Measurements from ENCODE around the gene GPHN.
A peak's percentile ranks its signal among the peaks of the same experiment; 100 is the strongest.
"Not testable (repeated sequence)": the region's sequence is repeated elsewhere in the genome, so short reads cannot be mapped to it uniquely, and the experiment has no call there.

Gene GPHN

GRCh38 chr14:66507722-66508546 lies at the start of gene GPHN:
TSS of gene GPHN (plus strand) at chr14:66508147.
- DNase-seq, result peak; percentile 88

DNA sequence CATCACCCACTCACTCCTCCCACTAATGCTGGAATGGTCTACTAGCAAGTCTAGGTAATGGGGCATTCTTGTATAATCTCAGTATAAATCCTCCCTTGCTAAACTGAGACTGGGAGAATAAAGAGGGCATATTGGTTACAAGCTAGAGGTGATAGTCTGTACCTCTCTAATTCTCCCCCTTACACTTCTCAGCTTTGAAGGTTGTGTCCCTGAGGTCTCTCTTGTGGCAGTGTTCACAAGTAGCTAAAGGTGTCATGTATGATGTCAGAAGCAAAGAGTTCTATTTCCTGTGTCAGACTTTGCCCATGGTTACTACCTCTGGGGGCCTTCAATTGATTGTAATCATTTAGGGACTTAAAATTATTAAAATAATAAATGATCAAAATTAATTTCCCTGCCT lies 48.3 kb upstream of the GPHN start:
- DNase-seq, result no peak

- DNase-seq, result no peak
These were observed 43.7 kb upstream of the GPHN start for GRCh38 chr14:66464261-66464660.

DNA sequence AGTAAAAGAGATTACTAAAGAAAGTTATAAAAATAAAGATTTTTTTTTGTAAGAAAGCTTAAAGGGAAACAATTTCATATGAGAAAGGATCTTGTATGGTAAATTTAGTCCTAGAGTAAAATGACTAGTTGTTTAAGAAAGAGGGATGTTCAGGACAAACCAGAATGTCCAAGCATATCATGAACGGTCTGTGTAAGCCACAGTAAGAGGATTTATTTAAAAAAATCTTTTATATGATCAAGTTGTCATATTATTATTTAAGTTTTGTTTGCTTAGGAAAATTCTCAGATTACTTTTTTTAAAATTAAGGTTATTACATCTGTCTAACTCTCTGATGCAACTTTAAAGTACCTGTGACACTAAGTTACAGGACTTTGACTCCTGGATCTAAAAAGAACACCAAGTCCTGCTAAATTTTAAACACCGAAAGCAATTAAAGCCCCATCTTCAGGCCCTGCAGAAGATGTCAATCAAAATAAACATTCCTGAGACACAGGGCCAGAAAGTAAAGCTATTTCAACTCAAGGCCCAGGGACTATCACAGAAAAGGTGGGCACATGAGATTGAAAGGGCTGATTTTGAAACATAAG lies 39.1 kb upstream of the GPHN start:
- DNase-seq, result no peak

GRCh38 chr14:66471584-66471983 lies 36.4 kb upstream of the GPHN start:
- no peak for DNase-seq

GRCh38 chr14:66472251-66472650 lies 35.7 kb upstream of the GPHN start:
- DNase-seq, result no peak

- no peak for DNase-seq
These were observed 34.7 kb upstream of the GPHN start for GRCh38 chr14:66473223-66473622.

GRCh38 chr14:66476964-66477363 lies 31.0 kb upstream of the GPHN start:
- DNase-seq, result no peak

GRCh38 chr14:66477567-66477966 lies 30.4 kb upstream of the GPHN start:
- no peak for DNase-seq

GRCh38 chr14:66482873-66483272 lies 25.1 kb upstream of the GPHN start:
- no peak for DNase-seq

GRCh38 chr14:66483322-66483721 lies 24.6 kb upstream of the GPHN start:
- DNase-seq, result no peak

DNA sequence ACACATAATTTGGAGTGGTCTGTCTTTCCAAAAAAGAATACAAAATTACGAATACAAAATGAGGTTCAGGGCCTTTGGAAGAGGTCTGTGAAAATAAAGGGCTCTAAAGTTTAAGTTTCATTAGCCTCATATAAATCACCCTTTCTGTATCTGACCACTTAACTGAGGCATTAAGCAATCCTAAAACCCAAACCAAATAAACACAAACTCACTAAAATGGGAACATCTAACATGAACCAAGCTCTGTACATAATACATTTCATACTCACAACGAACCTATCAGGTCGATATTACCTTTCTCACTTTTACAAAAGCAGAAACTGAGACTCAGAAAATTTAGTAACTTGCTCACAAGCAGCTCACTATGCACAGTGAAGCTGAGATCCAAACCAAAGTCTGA lies 22.9 kb upstream of the GPHN start:
- DNase-seq, result no peak

- no peak for DNase-seq
These were observed 22.0 kb upstream of the GPHN start, which contains the start of gene CCDC196 for GRCh38 chr14:66485910-66486421. TSS of gene CCDC196 (plus strand) at chr14:66486371. CDS start at chr14:66486503, 132 bp downstream.

DNA sequence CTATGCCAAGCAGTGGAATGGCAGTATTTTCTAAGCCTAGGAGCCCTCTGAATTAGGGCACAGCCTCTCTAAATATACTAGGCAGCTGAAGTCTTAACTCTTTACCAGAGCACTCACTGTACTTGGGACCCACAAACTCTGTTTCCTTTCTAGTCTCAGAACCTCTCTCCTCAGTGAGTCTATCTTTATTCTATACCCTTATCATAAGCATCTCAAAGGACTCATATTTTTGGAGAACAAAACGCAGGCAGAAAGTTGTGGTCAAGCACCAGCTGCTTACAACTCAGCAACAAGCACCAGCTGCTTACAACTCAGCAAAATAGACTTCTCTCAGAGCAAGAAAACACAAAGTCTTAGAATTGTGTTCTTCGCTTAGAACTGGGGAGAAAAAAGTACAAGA lies 20.8 kb upstream of the GPHN start:
- DNase-seq, result no peak

GRCh38 chr14:66490143-66491111 lies 17.5 kb upstream of the GPHN start:
- DNase-seq, result no peak

DNA sequence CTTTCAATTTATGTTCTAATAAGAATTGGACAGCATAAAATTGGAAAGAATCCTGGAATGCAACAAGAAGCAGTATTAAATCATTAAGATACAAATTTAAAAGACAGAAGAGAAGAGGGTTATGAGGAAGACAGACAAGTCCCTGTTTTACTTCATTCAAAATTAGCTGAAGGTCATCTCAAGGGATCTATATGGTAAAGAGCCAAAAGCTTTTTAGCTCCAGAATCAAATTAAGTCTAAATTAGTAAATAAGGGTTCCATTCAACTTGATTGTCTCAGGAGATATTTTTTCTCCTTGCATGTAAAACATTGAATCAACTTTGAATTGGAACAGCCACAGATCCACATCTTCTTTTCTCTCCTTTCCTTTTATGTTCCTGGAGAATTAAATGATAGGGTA lies 14.2 kb upstream of the GPHN start:
- DNase-seq, result no peak

DNA sequence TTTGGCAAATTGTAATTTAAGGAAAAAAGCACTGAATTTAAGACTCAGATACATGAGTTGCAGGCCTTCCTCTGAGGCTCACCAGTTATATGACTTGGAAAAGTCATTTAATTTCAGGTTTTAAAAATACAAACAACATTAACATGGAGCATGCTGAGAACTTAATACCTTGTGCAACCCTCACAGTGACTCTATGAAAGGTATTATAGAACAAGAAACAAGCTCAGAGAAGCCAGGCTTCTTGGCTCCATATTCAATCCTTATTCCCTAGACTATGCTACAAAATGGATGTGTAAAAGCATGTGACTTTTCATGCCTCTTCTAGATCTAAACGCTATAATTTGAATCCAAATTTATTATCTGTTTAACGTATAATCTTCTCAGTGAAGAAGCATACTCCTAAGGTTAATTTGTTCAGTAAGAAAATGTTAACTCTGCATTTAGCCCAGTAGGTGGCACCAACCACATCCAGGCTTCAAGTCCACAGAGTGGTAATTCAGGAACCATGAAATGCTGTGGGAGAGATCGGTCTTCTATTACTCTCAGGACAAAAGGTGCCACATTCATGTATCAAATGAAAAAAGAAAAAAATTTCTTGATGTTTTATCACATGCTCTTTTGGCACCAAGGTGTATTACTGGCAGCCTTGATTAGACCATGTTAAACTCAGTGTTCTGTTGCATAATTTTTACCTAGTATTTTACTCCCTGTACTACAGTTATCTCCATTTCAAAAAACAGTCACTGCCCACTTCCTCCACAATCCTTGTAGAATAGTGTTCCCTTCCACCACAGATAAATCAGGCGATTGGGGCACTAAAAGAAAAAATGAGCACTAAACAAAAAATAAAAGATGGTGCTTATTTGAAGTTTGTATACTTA lies 12.5 kb upstream of the GPHN start:
- DNase-seq, result no peak

DNA sequence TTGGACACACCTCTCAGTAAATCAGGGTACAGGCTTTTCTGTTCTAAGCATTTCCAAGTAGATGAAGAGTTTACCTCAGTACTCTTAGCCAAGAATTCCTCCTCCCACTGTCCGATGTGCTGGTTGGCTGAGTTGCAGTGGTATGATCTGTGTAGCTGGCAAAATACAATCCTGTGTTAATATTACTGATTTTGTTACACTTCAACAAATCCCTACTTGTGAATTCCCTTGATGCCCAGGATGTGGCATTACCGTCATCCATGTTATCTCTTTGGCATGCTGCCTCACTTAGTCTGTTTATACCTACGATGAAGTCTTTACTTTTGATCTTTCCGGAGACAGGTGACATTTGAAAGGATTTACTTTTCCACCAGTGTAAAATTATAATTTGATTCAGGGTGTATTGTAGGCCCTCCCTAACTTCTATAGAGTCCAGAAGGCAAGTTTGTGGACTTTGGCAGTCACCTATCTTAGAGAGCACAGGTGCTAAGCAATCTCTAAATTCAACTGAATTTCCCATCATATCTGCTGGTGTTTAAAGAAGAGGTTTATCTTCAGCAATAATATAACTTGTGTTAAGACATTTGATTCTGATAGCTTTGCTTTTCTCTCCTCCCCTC lies 11.6 kb upstream of the GPHN start:
- DNase-seq, result no peak

DNA sequence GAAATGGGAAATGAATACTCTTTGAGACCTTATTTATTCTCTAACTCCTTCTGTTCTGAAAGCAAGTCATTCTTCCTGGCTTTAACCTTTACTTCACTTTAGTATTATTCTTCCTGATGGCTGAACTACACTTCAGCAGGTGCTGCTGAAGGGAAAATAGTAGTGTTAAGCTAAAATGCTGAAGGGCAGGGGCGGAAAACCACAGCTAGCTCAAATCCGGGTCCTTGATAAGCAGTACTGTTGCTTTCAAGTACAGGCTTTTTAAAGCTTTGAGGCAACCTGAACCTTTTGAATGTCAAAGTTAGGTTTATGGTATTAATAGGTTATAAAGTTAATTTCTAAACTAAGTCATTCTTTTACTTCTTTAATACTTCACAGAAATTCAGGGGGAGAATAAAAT lies 11.0 kb upstream of the GPHN start:
- DNase-seq, result no peak

DNA sequence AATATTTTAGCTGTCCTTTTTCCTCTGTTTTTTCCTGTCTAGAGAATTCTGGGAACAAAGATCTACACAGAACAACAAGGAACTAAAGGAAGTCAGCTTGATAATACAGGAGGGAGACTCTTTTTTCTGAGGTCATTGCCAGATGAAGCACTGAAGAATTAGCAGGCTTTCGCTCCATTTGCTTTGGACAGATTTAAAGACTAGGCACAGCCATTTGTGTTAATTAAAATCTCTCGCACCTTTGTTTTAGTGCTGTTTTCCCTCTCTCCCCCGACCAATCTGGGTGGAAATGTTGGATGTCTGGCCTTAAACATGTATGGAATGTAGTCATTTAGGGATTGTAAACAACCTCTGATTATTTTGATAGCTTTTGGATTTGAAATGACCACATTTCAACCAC lies 9.6 kb upstream of the GPHN start:
- no peak for DNase-seq

DNA sequence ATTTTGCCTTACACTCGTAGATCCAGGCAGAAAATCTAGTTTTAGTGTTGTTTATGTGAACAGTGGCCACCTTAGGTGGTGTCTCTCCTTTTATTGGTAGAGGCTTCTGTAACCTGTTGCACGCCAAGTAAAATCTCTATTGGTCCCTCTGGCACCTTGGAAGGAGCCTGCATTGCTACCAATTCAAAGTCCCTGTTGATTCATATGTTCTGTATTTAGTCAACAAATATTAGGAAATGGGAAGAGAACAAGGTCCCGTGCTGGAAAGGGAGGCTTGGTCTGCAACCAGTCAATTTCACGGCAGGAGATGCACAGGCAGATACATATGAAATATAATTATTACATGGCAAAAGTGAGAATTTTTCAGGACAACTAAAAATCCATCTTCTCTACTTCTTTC lies 6.4 kb upstream of the GPHN start:
- no peak for DNase-seq

DNA sequence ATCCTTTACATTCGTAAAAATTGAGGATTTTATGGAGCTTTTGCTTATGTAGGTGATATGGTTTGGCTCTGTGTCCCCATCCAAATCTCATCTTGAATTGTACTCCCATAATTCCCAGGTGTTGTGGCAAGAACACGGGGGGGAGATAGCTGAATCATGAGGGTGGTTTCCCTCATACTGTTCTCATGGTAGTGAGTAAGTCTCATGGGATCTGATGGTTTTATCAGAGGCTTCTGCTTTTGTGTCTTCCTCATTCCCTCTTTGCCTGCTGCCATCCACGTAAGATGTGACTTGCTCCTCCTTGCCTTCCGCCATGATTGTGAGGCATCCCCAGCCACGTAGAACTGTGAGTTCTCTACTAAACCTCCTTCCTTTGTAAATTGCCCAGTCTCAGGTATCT lies 5.1 kb upstream of the GPHN start:
- not testable (repeated sequence) for DNase-seq
